GM21367 (cell line): ENCODE measurements around the gene LAMB3.

Source experiments
- ATAC-seq: cut with Tn5 transposase; IDR thresholded peaks from one replicate; pipeline ENCODE4 v1.9.1; 2021; ENCODE audit not compliant: unreplicated experiment

The LAMB3 gene

GRCh38 chr1:209662879-209663327 is 10.7 kb upstream of the LAMB3 start:
- no peak for ATAC-seq

GRCh38 chr1:209661071-209661470 is 8.8 kb upstream of the LAMB3 start:
- no peak for ATAC-seq

- ATAC-seq: peak; percentile 72
These were observed 7.7 kb upstream of the LAMB3 start for GRCh38 chr1:209659909-209660308.

- no peak for ATAC-seq
These were observed 5.7 kb upstream of the LAMB3 start for GRCh38 chr1:209657918-209658317.

GRCh38 chr1:209657140-209657879 is 5.1 kb upstream of the LAMB3 start:
- ATAC-seq: peak; percentile 48

GRCh38 chr1:209655411-209656231 is 3.4 kb upstream of the LAMB3 start:
- no peak for ATAC-seq

GRCh38 chr1:209653915-209654351 is 1.7 kb upstream of the LAMB3 start:
- no peak for ATAC-seq

GRCh38 chr1:209652873-209653401 is 712 bp upstream of the LAMB3 start:
- no peak for ATAC-seq

GRCh38 chr1:209651138-209651587 is 1.1 kb downstream of the LAMB3 start:
- peak; percentile 54 for ATAC-seq

GRCh38 chr1:209650454-209650853 is 1.8 kb downstream of the LAMB3 start:
- no peak for ATAC-seq

- ATAC-seq: no peak
These were observed 3.1 kb downstream of the LAMB3 start for GRCh38 chr1:209648931-209649776.

- no peak for ATAC-seq
These were observed 3.9 kb downstream of the LAMB3 start for GRCh38 chr1:209648346-209648745.

GRCh38 chr1:209647156-209647555 is 5.1 kb downstream of the LAMB3 start:
- ATAC-seq: no peak

GRCh38 chr1:209646558-209646957 is 5.7 kb downstream of the LAMB3 start:
- no peak for ATAC-seq

- ATAC-seq: no peak
These were observed 6.4 kb downstream of the LAMB3 start for GRCh38 chr1:209645574-209646452.

GRCh38 chr1:209643285-209644020 is 8.8 kb downstream of the LAMB3 start:
- ATAC-seq: no peak

- ATAC-seq: no peak
These were observed 9.4 kb downstream of the LAMB3 start for GRCh38 chr1:209642816-209643215.

GRCh38 chr1:209641832-209642172 is 10.4 kb downstream of the LAMB3 start:
- ATAC-seq: no peak

GRCh38 chr1:209635850-209636249 is 16.4 kb downstream of the LAMB3 start:
- no peak for ATAC-seq
